H1 (cell line): Measurements from ENCODE around the gene HIGD2A. TPM values are rescaled to one million over a fixed set of nuclear protein-coding genes. Genes with fewer than 3 reads are reported as not detected.

Source experiments
- CTCF ChIA-PET: fragments of 300-600 bp; sonication (Branson Sonifier 250); formaldehyde crosslinking; loops from one replicate; lab custom pipeline; 2021; ENCODE audit not compliant: partially characterized antibody; lab: Charles Lee
- POLR2A ChIA-PET: fragments of 300-600 bp; sonication (Branson Sonifier 250); formaldehyde crosslinking; loops from one replicate; lab custom pipeline; 2021; ENCODE audit warnings: inconsistent platforms; ENCODE audit not compliant: partially characterized antibody; lab: Charles Lee
- DNase-seq, 2 experiments: peaks; one replicate each; pipeline versions ENCODE4 v3.0.0 to v3.0.0-alpha.2; 2010 to 2022; ENCODE audit warnings: low spot score in 2 of 2, low read depth in 1 of 2, mixed read lengths in 1 of 2
- FAIRE-seq: peaks from 2 replicates; lab custom pipeline; 2011; peaks lifted over from hg19 to GRCh38; lab: Jason Lieb, UNC
- H2AFZ ChIP-seq: 2 replicates; pipeline ENCODE4 v1.8.1; 2012; ENCODE audit warnings: low read length, inconsistent platforms
- H2AK5ac ChIP-seq: 2 replicates; pipeline ENCODE4 v1.6.1; 2013; ENCODE audit warnings: low read depth, low read length
- H2BK120ac ChIP-seq: replicated peaks from 2 replicates; pipeline ENCODE3; 2013; ENCODE audit warnings: low read depth, low read length, inconsistent platforms
- H2BK12ac ChIP-seq: 2 replicates; pipeline ENCODE4 v1.6.1; 2013; ENCODE audit warnings: low read depth, low read length
- H2BK15ac ChIP-seq: 2 replicates; pipeline ENCODE4 v1.6.1; 2013; ENCODE audit warnings: low read length
- H2BK20ac ChIP-seq: 2 replicates; pipeline ENCODE4 v1.6.1; 2013; ENCODE audit warnings: low read length
- H2BK5ac ChIP-seq: 2 replicates; pipeline ENCODE4 v1.6.1; 2013; ENCODE audit warnings: low read depth, low read length
- H3K14ac ChIP-seq: 2 replicates; pipeline ENCODE4 v1.6.1; 2013; ENCODE audit warnings: inconsistent platforms; ENCODE audit not compliant: insufficient read length
- H3K18ac ChIP-seq: 2 replicates; pipeline ENCODE4 v1.6.1; 2013; ENCODE audit warnings: low read length; ENCODE audit errors: extremely low read depth
- H3K23ac ChIP-seq: 2 replicates; pipeline ENCODE4 v1.6.1; 2013; ENCODE audit warnings: inconsistent platforms; ENCODE audit not compliant: insufficient read length
- H3K23me2 ChIP-seq: 2 replicates; pipeline ENCODE4 v1.6.1; 2013; ENCODE audit warnings: low read depth, low read length
- H3K27ac ChIP-seq: 2 replicates; pipeline ENCODE4 v1.6.1; 2011; ENCODE audit warnings: low read depth, low read length, inconsistent platforms
- H3K27me3 ChIP-seq, 4 experiments: replicated peaks in 1 of 4; 1 replicate in 1 of 4; 2 replicates in 3 of 4; pipeline versions ENCODE4 v1.6.1 to v1.8.1; 2011 to 2013; ENCODE audit warnings: low read length in 3 of 4, mild to moderate bottlenecking in 3 of 4, inconsistent platforms in 2 of 4, mixed read lengths in 2 of 4, moderate library complexity in 1 of 4; ENCODE audit not compliant: control insufficient read depth in 3 of 4, insufficient read depth in 3 of 4; ENCODE audit errors: extremely low read depth in 1 of 4
- H3K36me3 ChIP-seq, 4 experiments: 2 replicates each; pipeline versions ENCODE4 v1.6.1 to v1.8.1; 2011 to 2013; ENCODE audit warnings: mild to moderate bottlenecking in 4 of 4, low read length in 3 of 4, moderate library complexity in 2 of 4, control low read depth in 1 of 4, inconsistent platforms in 1 of 4; ENCODE audit not compliant: insufficient read depth in 4 of 4, control insufficient read depth in 2 of 4
- H3K4ac ChIP-seq: replicated peaks from 2 replicates; pipeline ENCODE3; 2013; ENCODE audit warnings: low read length, low read depth, mixed read lengths, inconsistent platforms; ENCODE audit not compliant: insufficient read length
- H3K4me1 ChIP-seq, 4 experiments: replicated peaks in 1 of 4; 1 replicate in 1 of 4; 2 replicates in 3 of 4; pipeline versions ENCODE4 v1.6.1 to v1.8.1; 2011 to 2013; ENCODE audit warnings: low read length in 3 of 4, inconsistent platforms in 2 of 4, mixed read lengths in 1 of 4; ENCODE audit not compliant: insufficient read depth in 4 of 4, control insufficient read depth in 3 of 4
- H3K4me2 ChIP-seq, 2 experiments: 2 replicates each; pipeline versions ENCODE4 v1.6.1 to v1.8.1; 2011 to 2013; ENCODE audit warnings: low read depth in 2 of 2, low read length in 2 of 2, control low read depth in 1 of 2, inconsistent platforms in 1 of 2, mild to moderate bottlenecking in 1 of 2; ENCODE audit not compliant: insufficient read depth in 1 of 2
- H3K4me3 ChIP-seq, 4 experiments: fragments of 200-600, 300-600 bp in 1 of 4; sonication (generic), shearing (Covaris generic), sonication (Bioruptor Twin) in 1 of 4; 2 replicates each; pipeline versions ENCODE4 v1.5.1 to v1.8.1; 2011 to 2016; ENCODE audit warnings: low read length in 4 of 4, low read depth in 3 of 4, control low read depth in 2 of 4, inconsistent platforms in 2 of 4, mild to moderate bottlenecking in 2 of 4, mixed read lengths in 1 of 4, moderate library complexity in 1 of 4; ENCODE audit not compliant: insufficient read depth in 2 of 4; ENCODE audit errors: extremely low read depth in 1 of 4
- H3K56ac ChIP-seq: replicated peaks from 2 replicates; pipeline ENCODE3; 2013; ENCODE audit warnings: low read depth, mild to moderate bottlenecking, mixed read lengths, low read length, inconsistent platforms; ENCODE audit not compliant: insufficient read length
- H3K79me1 ChIP-seq: 2 replicates; pipeline ENCODE4 v1.6.1; 2013; ENCODE audit warnings: low read depth, low read length, control low read depth
- H3K79me2 ChIP-seq, 2 experiments: 2 replicates each; pipeline versions ENCODE4 v1.6.1 to v1.8.1; 2012 to 2013; ENCODE audit warnings: low read length in 2 of 2, mild to moderate bottlenecking in 2 of 2, inconsistent platforms in 1 of 2; ENCODE audit not compliant: insufficient read depth in 2 of 2, control insufficient read depth in 1 of 2
- H3K9ac ChIP-seq, 4 experiments: replicated peaks in 1 of 4; 1 replicate in 1 of 4; 2 replicates in 3 of 4; pipeline versions ENCODE4 v1.6.1 to v1.8.1; 2011 to 2013; ENCODE audit warnings: low read depth in 3 of 4, low read length in 3 of 4, control low read depth in 2 of 4, mild to moderate bottlenecking in 2 of 4, moderate library complexity in 2 of 4, inconsistent platforms in 1 of 4; ENCODE audit errors: extremely low read depth in 1 of 4
- H3K9me3 ChIP-seq, 2 experiments: 2 replicates each; pipeline versions ENCODE4 v1.6.1 to v1.8.1; 2012 to 2013; ENCODE audit warnings: mild to moderate bottlenecking in 2 of 2, moderate library complexity in 2 of 2, control low read depth in 1 of 2, inconsistent platforms in 1 of 2, low read depth in 1 of 2, low read length in 1 of 2, mixed read lengths in 1 of 2; ENCODE audit not compliant: insufficient read depth in 2 of 2
- H4K20me1 ChIP-seq, 2 experiments: replicated peaks in 1 of 2; 2 replicates each; pipeline versions ENCODE3 to v1.8.1; 2011 to 2013; ENCODE audit warnings: inconsistent platforms in 2 of 2, low read length in 2 of 2, mild to moderate bottlenecking in 1 of 2; ENCODE audit not compliant: insufficient read depth in 2 of 2, control insufficient read depth in 1 of 2
- H4K5ac ChIP-seq: 2 replicates; pipeline ENCODE4 v1.6.1; 2013; ENCODE audit warnings: low read length, low read depth, mixed read lengths, inconsistent platforms; ENCODE audit not compliant: insufficient read length
- H4K8ac ChIP-seq: 2 replicates; pipeline ENCODE4 v1.8.0; 2013; ENCODE audit warnings: mild to moderate bottlenecking, moderate library complexity, low read length, inconsistent platforms; ENCODE audit not compliant: insufficient read depth; ENCODE audit errors: extremely low read depth
- H4K91ac ChIP-seq: replicated peaks from 2 replicates; pipeline ENCODE3; 2013; ENCODE audit warnings: low read length, mixed read lengths, inconsistent platforms; ENCODE audit not compliant: insufficient read length
- BACH1 ChIP-seq: IDR thresholded peaks from 2 replicates; pipeline ENCODE4 v1.6.1; 2012; ENCODE audit warnings: low read length, improper control_type of control experiment
- E2F6 ChIP-seq: IDR thresholded peaks from 2 replicates; pipeline ENCODE4 v1.6.1; 2012; ENCODE audit warnings: inconsistent platforms
- HDAC2 ChIP-seq, 2 experiments: fragments of 300-600 bp in 1 of 2; sonication (generic) in 1 of 2; IDR thresholded peaks; 2 replicates each; pipeline ENCODE4 v1.6.1; 2011 to 2012; ENCODE audit warnings: low read depth in 2 of 2, low read length in 2 of 2, mild to moderate bottlenecking in 2 of 2, moderate library complexity in 2 of 2, borderline replicate concordance in 1 of 2, inconsistent platforms in 1 of 2
- JUN ChIP-seq: IDR thresholded peaks from 2 replicates; pipeline ENCODE4 v1.6.1; 2011; ENCODE audit warnings: low read depth, mild to moderate bottlenecking, improper control_type of control experiment, low read length
- JUND ChIP-seq: IDR thresholded peaks from 2 replicates; pipeline ENCODE4 v1.6.1; 2011; ENCODE audit warnings: mild to moderate bottlenecking, improper control_type of control experiment, low read length
- POU5F1 ChIP-seq: IDR thresholded peaks from 2 replicates; pipeline ENCODE4 v1.6.1; 2011; ENCODE audit warnings: low read depth, mild to moderate bottlenecking, low read length, moderate library complexity
- RFX5 ChIP-seq: IDR thresholded peaks from 2 replicates; pipeline ENCODE4 v1.6.1; 2011; ENCODE audit warnings: low read depth, low read length, improper control_type of control experiment, borderline replicate concordance
- SIRT6 ChIP-seq: IDR thresholded peaks from one replicate; pipeline ENCODE4 v1.7.1; 2012; ENCODE audit warnings: low read length, inconsistent platforms
- WGBS, 2 experiments: shearing (Covaris generic) in 1 of 2; methylation state at CpG; one replicate each; pipeline versions ENCODE4 v1.1.6 to v1.1.7; 2013 to 2015; ENCODE audit warnings: low lambda C conversion rate in 2 of 2, mixed read lengths in 2 of 2, inconsistent platforms in 1 of 2, low coverage in 1 of 2, missing lambda C conversion rate in 1 of 2; ENCODE audit not compliant: insufficient replicate concordance in 2 of 2, insufficient coverage in 1 of 2, insufficient read length in 1 of 2; ENCODE audit errors: extremely low coverage in 1 of 2, missing lambda C conversion rate in 1 of 2; 5-methylcytosine and 5-hydroxymethylcytosine counted together
- polyA plus RNA-seq, 7 experiments: library from polyadenylated mRNA; depleted of rRNA in 3 of 7; stranded (reverse) in 5 of 7; unstranded in 2 of 7; fragments of >200 nt in 5 of 7; fragments of 200-250 nt in 2 of 7; gene quantifications; 1 replicate in 5 of 7; 2 replicates in 1 of 7; 4 replicates in 1 of 7; pipeline versions ENCODE4 v1.2.1 to v1.2.3, GENCODE V29; 2011 to 2013; ENCODE audit warnings: missing spikeins in 2 of 7, mixed read lengths in 2 of 7
- total RNA-seq: library from RNA; stranded (reverse); fragmentation: NEBNext Ultra II Directional; extraction: Animal tissue kit (Norgen Biotek cat#: 25700); gene quantifications from 2 replicates; pipeline ENCODE4 v1.2.1, GENCODE V29; 2021

HIGD2A gene
- total and polyA plus RNA-seq, 2 of the 8 experiments (the other 6 are each of a cell fraction or from before 2014, with no cell fraction given): 95.5 to 264 TPM

- Histone ChIP-seq H3K18ac (no peak overlapping the region), H3K56ac (no peak overlapping the region), H3K4me3 (no peak overlapping the region), H4K91ac (no peak overlapping the region), H2BK15ac (no peak overlapping the region), H3K9me3 (peaks cover 2 to 11% of the 10 kb centered on the region in 2 experiments; a peak in 1 of 4 replicates), H3K4me2 (no peak overlapping the region), H4K5ac (no peak overlapping the region), H3K27ac (no peak overlapping the region), H3K27me3 (no peaks in the 10 kb centered on the region), H2BK120ac (no peak overlapping the region), H4K8ac (no peak overlapping the region), H2BK12ac (no peak overlapping the region), H3K9ac (no peak overlapping the region), H3K4me1 (peaks cover 0 to 2% (median 0%) of the 10 kb centered on the region in 4 experiments; a peak in 1 of 7 replicates), H3K14ac (no peak overlapping the region), H2BK5ac (no peak overlapping the region), H2AK5ac (no peak overlapping the region), H3K79me1 (no peaks in the 10 kb centered on the region), H2AFZ (no peak overlapping the region), H2BK20ac (no peak overlapping the region), H3K79me2 (no peaks in the 10 kb centered on the region), H3K23me2 (no peaks in the 10 kb centered on the region), H4K20me1 (no peaks in the 10 kb centered on the region), H3K36me3 (no peaks in the 10 kb centered on the region), H3K4ac (no peak overlapping the region), H3K23ac (no peak overlapping the region)
- ChIA-PET CTCF (no interaction called here), POLR2A (interaction anchor here (1.4 kb wide), 1 partner anchor 11 kb away, joined by 4 read pairs; the partner anchor contains the start of gene FAF2)
- WGBS, 2 experiments: 65% methylated on average over 5 of the region's 5 CpGs; no CpG with 5 or more reads in 1 of the 2 experiments
- TF ChIP-seq E2F6: no peak
- TF ChIP-seq JUND: no peak
- TF ChIP-seq HDAC2 (IDR thresholded peaks at IDR 0.05; ENCODE audit: borderline replicate concordance in 1 of 2, low read depth in 2 of 2, low read length in 2 of 2): no peak
- no peak for TF ChIP-seq POU5F1
- no peak for TF ChIP-seq JUN
- no peak for TF ChIP-seq BACH1
- TF ChIP-seq SIRT6: no peak
- no peak for TF ChIP-seq RFX5
- FAIRE-seq: no peak
- no peak for DNase-seq
Observed at GRCh38 chr5:176436656-176437055, 48.1 kb downstream of the HIGD2A start.
